ENCODE results near the gene GSTO2.
A peak's percentile ranks its signal among the peaks of the same experiment; 100 is the strongest.

GSTO2 gene

DNA sequence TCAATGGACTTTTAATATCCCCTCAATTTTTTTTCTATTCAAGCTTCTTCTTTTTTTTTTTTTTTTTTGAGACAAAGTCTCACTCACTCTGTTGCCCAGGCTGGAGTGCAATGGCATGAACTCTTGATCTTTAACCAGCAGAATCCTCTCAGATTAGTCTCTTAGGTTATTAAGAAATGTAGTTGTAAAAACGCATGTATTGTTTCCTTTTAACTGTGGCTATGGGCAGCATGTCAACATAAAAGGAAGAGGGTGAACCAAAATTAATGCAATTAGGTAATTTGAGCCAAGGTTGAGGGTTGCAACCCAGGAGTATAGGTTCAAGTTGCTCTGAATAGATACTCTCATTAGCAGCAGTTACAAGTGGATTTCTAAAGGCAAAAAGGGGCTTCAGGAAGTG lies 18.6 kb upstream of the GSTO2 start:
- no peaks in the 10 kb centered on the region for H3K36me3 ChIP-seq (ENCODE audit: insufficient read depth, low read length)
- no peaks in the 10 kb centered on the region for H3K9me3 ChIP-seq (ENCODE audit: low read depth, low read length)
- H3K9ac ChIP-seq (ENCODE audit: insufficient read length), result no peak overlapping the region
- TF ChIP-seq POLR2AphosphoS5 (IDR thresholded peaks at IDR 0.05; ENCODE audit: borderline replicate concordance, low read depth, low read length) (no peak), FOXP2 (optimal IDR thresholded peaks at IDR 0.05; ENCODE audit: control extremely low read depth, extremely low read length, insufficient read depth) (no peak), EZH2 (IDR thresholded peaks at IDR 0.05) (no peak)
- no peak overlapping the region for H3K27ac ChIP-seq
- H3K4me3 ChIP-seq, result no peak overlapping the region
- DNase-seq (ENCODE audit: low read depth, low spot score), result no peak

DNA sequence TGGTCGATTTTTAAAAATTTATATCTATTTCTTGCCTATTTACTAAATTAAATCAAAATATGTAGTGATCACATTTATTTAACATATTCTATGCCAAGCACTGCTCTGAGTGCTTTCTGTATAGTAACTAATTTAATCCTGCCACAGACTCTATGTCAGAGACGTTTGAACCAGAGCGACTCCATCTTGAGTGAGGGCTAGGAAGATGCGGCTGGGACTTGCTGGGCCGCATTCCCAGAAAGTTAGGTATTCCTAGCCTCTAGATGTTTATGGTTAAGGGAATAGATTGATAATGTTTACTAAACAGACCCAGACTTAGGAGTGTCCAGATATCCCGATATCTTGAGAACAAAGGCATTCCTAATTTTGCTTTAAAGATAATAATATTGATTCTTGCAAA lies 17.5 kb upstream of the GSTO2 start:
- H3K9ac ChIP-seq (ENCODE audit: insufficient read length), result no peak overlapping the region
- DNase-seq (ENCODE audit: low read depth, low spot score), result no peak
- no peaks in the 10 kb centered on the region for H3K9me3 ChIP-seq (ENCODE audit: low read depth, low read length)
- H3K27ac ChIP-seq, result no peak overlapping the region
- H3K36me3 ChIP-seq (ENCODE audit: insufficient read depth, low read length), result no peaks in the 10 kb centered on the region
- TF ChIP-seq POLR2AphosphoS5 (IDR thresholded peaks at IDR 0.05; ENCODE audit: borderline replicate concordance, low read depth, low read length) (no peak), FOXP2 (optimal IDR thresholded peaks at IDR 0.05; ENCODE audit: control extremely low read depth, extremely low read length, insufficient read depth) (no peak), EZH2 (IDR thresholded peaks at IDR 0.05) (no peak)
- no peak overlapping the region for H3K4me3 ChIP-seq

DNA sequence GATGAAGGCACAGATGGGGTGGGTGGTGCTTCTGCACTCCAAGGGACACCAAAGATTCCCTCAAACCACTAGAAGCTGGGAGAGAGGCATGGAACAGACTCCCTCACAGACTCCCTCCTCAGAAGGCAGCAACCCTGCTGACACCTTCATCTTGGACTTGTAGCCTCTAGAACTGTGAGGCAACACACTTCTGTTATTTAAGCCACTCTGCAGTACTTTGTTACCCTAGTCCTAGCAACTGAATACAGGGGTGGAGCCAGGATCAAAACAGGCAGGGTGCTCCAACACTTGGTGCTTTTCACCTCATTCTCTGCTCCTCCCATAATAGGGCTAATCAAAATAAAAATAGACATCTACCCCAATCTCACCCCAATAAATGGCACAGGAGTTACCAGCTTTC lies 16.6 kb upstream of the GSTO2 start:
- no peak for DNase-seq (ENCODE audit: low read depth, low spot score)
- no peak overlapping the region for H3K27ac ChIP-seq
- TF ChIP-seq POLR2AphosphoS5 (IDR thresholded peaks at IDR 0.05; ENCODE audit: borderline replicate concordance, low read depth, low read length) (no peak), EZH2 (IDR thresholded peaks at IDR 0.05) (no peak)

DNA sequence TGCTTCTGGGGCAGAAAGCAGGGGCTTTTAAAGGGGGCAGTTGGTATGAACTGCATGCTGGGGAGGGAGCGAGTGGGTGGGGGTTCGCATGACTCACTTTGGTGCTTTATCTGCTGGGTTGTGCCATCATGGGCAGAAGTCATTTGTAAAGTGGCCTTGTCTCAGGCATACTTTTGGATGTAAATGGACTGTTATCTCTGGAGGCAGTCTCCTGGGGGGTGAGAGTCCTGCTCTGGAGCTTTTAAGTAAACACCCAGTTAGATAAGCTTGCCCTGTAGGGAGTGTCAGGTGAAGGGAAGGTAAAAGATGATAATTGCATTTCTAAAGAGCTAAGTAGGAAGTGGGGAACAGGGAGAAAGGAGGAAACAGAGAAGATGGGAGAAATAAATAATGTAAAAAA lies 15.9 kb upstream of the GSTO2 start:
- TF ChIP-seq EZH2 (IDR thresholded peaks at IDR 0.05) (no peak), POLR2AphosphoS5 (IDR thresholded peaks at IDR 0.05; ENCODE audit: borderline replicate concordance, low read depth, low read length) (no peak), FOXP2 (optimal IDR thresholded peaks at IDR 0.05; ENCODE audit: control extremely low read depth, extremely low read length, insufficient read depth) (no peak)
- H3K9ac ChIP-seq (ENCODE audit: insufficient read length), result no peak overlapping the region
- H3K9me3 ChIP-seq (ENCODE audit: low read depth, low read length), result no peaks in the 10 kb centered on the region
- DNase-seq (ENCODE audit: low read depth, low spot score), result no peak
- H3K36me3 ChIP-seq (ENCODE audit: insufficient read depth, low read length), result peaks cover 7% of the 10 kb centered on the region; the same call in 1 of the 2 replicates
- no peak overlapping the region for H3K4me3 ChIP-seq
- no peak overlapping the region for H3K27ac ChIP-seq

More for the DNA sequence above, 16.6 kb upstream of the GSTO2 start:
- H3K9ac ChIP-seq (ENCODE audit: insufficient read length), result no peak overlapping the region
- peaks cover 1% of the 10 kb centered on the region; the same call in 1 of the 2 replicates for H3K36me3 ChIP-seq (ENCODE audit: insufficient read depth, low read length)
- H3K9me3 ChIP-seq (ENCODE audit: low read depth, low read length), result no peaks in the 10 kb centered on the region
- H3K4me3 ChIP-seq, result no peak overlapping the region

DNA sequence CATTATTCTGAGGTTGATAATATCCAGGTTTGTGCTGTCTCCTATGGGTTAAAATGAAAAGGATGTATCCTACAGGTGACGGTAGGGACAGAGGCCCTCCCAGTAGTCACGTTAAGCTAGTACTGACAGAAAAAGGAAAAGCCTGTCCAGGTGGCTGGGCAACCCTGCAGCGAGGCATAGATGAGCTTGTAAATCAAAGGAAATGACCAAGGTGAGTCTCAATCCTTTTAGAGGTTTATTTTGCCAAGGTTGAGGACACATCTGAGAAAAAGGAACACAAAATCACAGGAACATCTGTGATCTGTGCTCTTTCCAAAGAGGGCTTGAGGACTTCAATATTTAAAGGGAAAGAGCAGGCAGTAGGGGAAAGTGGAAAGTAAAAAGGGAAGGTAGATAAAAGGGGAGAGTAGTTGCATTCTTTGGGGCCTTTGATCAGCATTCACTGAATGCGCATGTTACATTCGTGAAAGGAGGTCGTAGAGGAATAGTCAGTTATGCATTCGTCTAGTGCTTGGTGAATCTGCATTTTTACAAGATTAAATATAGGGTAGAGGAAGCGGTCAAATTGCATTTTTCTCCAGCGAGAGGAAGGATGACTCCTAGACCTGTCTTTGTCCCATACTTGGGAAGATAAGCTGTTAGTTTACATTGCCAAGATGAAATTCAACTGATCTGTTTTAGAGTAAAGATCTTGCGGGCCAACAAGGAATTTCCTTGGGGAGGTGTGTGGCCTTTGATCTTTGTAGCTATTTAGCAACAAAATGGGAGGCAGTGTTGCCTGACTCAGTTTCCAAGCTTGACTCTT lies 15.2 kb upstream of the GSTO2 start:
- H3K9ac ChIP-seq (ENCODE audit: insufficient read length), result peak overlapping the region; percentile 85
- DNase-seq (ENCODE audit: low read depth, low spot score), result no peak
- H3K9me3 ChIP-seq (ENCODE audit: low read depth, low read length), result no peaks in the 10 kb centered on the region
- H3K36me3 ChIP-seq (ENCODE audit: insufficient read depth, low read length), result peaks cover 9% of the 10 kb centered on the region; the same call in 1 of the 2 replicates
- peak overlapping the region; percentile 81 for H3K4me3 ChIP-seq
- H3K27ac ChIP-seq, result no peak overlapping the region
- TF ChIP-seq POLR2AphosphoS5 (IDR thresholded peaks at IDR 0.05; ENCODE audit: borderline replicate concordance, low read depth, low read length) (no peak), EZH2 (IDR thresholded peaks at IDR 0.05) (no peak), FOXP2 (optimal IDR thresholded peaks at IDR 0.05; ENCODE audit: control extremely low read depth, extremely low read length, insufficient read depth) (no peak)

DNA sequence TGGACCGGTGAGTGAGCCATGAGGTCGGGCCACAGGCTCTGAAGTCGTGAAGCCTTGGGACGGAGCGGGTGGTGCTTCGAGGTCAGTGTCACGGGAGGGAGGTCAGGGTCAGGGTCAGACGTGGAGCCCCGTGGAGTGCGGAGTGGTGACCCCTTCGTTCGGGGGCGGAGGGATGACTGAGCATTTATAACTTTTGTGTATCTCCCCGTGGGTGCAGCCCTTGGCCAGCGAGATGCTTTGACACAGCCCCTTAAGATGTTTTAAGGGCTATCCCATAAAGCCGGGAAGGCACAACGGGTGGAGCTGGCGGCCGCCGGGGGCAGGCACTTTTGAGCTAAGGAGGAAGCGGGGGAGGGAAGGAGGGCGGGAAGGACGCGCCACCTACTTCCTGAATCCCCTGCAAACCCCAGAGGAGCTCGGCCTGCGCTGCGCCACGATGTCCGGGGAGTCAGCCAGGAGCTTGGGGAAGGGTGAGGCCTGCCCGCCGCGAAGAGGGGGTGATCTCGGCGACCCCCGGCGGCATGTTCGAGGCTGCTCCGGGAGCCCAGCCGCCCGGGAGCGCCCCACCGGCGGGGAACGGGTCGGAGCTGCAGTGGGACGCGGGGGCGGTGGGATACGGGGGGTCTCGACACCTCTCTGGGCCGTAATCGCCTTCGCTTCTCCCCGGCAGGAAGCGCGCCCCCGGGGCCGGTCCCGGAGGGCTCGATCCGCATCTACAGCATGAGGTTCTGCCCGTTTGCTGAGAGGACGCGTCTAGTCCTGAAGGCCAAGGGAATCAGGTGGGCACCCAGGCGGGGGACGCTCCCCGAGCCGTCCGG lies 14.3 kb upstream of the GSTO2 start, which contains the start of gene GSTO1:
GSTO1 (plus strand) TSS at position 400 of the 818 bp plus-strand sequence; CDS start at position 437, 37 bp downstream.
- peak within 1 kb of the TSS; percentile 85 for H3K9ac ChIP-seq (ENCODE audit: insufficient read length)
- H3K36me3 ChIP-seq (ENCODE audit: insufficient read depth, low read length), result peaks cover 15% of the 10 kb centered on the region; the same call in 1 of the 2 replicates
- no peak for DNase-seq (ENCODE audit: low read depth, low spot score)
- H3K4me3 ChIP-seq, result peak within 1 kb of the TSS; percentile 81
- no peaks in the 10 kb centered on the region for H3K9me3 ChIP-seq (ENCODE audit: low read depth, low read length)
- peak within 1 kb of the TSS; percentile 25; the same call in 1 of the 2 replicates for H3K27ac ChIP-seq
- TF ChIP-seq POLR2AphosphoS5 (IDR thresholded peaks at IDR 0.05; ENCODE audit: borderline replicate concordance, low read depth, low read length), result peak; percentile 66
- no peak for TF ChIP-seq FOXP2 (optimal IDR thresholded peaks at IDR 0.05; ENCODE audit: control extremely low read depth, extremely low read length, insufficient read depth)

DNA sequence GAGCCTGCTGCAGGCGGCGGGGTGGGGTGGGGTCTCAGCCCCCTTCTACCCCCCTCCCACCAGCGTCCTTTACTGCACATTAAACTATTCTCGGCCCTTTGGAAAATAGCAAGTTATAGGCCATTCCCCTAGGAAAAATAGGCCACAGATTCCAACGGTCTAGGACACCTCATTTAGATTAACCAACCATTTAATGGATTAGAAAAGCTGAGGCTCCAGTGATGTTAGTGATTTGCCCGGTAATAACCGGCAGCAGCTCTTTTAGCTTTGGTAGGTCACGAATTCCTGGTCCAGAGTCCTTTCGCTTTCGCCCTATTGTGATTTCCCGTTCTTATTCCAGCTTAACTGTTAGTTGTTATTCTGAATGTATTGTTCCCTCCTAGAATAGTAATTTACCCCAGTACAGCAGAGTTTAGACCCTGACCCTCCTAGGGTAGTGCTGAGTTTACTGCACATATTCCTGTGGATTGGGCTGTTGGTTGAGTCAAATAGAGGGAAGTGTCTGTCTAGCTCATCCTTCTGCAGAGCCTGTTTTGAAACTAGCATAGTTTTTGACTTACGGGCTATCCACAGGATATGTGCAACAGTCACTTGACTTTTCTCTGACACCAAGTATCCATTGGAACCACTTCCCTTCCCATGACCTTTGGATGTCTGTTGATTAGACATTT lies 13.5 kb upstream of the GSTO2 start:
- TF ChIP-seq FOXP2 (optimal IDR thresholded peaks at IDR 0.05; ENCODE audit: control extremely low read depth, extremely low read length, insufficient read depth) (no peak), EZH2 (IDR thresholded peaks at IDR 0.05) (no peak), POLR2AphosphoS5 (IDR thresholded peaks at IDR 0.05; ENCODE audit: borderline replicate concordance, low read depth, low read length) (no peak)
- peak overlapping the region; percentile 81 for H3K4me3 ChIP-seq
- H3K9me3 ChIP-seq (ENCODE audit: low read depth, low read length), result no peaks in the 10 kb centered on the region
- H3K27ac ChIP-seq, result peak overlapping the region; percentile 25; the same call in 1 of the 2 replicates
- DNase-seq (ENCODE audit: low read depth, low spot score), result no peak
- H3K36me3 ChIP-seq (ENCODE audit: insufficient read depth, low read length), result peaks cover 20% of the 10 kb centered on the region; the same call in 1 of the 2 replicates
- H3K9ac ChIP-seq (ENCODE audit: insufficient read length), result peak overlapping the region; percentile 85

All from SK-N-MC (cell line).